ENCODE data around the gene KCTD5.

DNA sequence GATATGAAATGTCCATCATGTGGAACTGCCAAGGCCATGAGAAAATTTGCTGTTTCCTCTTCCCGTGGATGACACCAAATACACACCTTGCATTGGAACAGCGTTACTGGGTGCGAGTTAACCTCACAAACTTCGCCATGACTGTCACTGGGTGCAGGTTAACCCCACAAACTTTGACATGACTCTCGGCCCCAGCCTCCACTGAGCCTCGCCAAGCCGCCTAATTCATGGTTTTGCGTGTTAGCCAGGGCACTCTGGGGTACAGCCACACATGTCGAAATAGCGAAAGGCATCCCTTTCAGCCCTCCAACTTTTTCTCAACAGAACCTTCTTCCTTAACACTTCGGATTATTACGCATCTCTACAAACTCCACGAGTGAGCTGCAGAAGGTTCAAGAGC is 10.6 kb upstream of the KCTD5 start:
- no peak for TF ChIP-seq CTCF (IDR thresholded peaks at IDR 0.05; ENCODE audit: poor library complexity)
- no peak for TF ChIP-seq EZH2phosphoT487 (IDR thresholded peaks at IDR 0.05; ENCODE audit: low read depth, severe bottlenecking, unreplicated experiment)
- no peak for TF ChIP-seq EZH2 (IDR thresholded peaks at IDR 0.05; ENCODE audit: borderline replicate concordance)

Data from hepatocyte (in vitro differentiated cells).